GM20000 (cell line): Measurements from ENCODE around the gene GRIK4.

ENCODE experiments used
- DNase-seq: peaks from one replicate; pipeline ENCODE4 v3.0.0; 2012; ENCODE audit warnings: low spot score
- CTCF ChIP-seq: IDR thresholded peaks from 2 replicates; pipeline ENCODE4 v1.5.1; 2012; ENCODE audit warnings: mild to moderate bottlenecking, control low read depth; ENCODE audit errors: extremely low read depth, missing control alignments

GRIK4 gene

GRCh38 chr11:120546312-120547205 lies 35.0 kb downstream of the GRIK4 start:
- TF ChIP-seq CTCF: no peak
- no peak for DNase-seq

GRCh38 chr11:120547316-120547715 lies 35.8 kb downstream of the GRIK4 start:
- no peak for TF ChIP-seq CTCF
- no peak for DNase-seq

GRCh38 chr11:120547811-120548681 lies 36.5 kb downstream of the GRIK4 start:
- DNase-seq: no peak
- TF ChIP-seq CTCF: no peak

GRCh38 chr11:120548682-120549209 lies 37.2 kb downstream of the GRIK4 start:
- no peak for DNase-seq
- TF ChIP-seq CTCF: no peak

GRCh38 chr11:120549346-120549745 lies 37.8 kb downstream of the GRIK4 start:
- TF ChIP-seq CTCF: no peak
- DNase-seq: no peak

- TF ChIP-seq CTCF: no peak
- DNase-seq: no peak
These were observed 38.5 kb downstream of the GRIK4 start for GRCh38 chr11:120550007-120550406.

- DNase-seq: no peak
- TF ChIP-seq CTCF: no peak
These were observed 39.6 kb downstream of the GRIK4 start for GRCh38 chr11:120551191-120551590.
